DOHH2 (cell line): Measurements from ENCODE around the gene OR4D6.
A peak's percentile ranks its signal among the peaks of the same experiment; 100 is the strongest.

Experiments
- H3F3A ChIP-seq: fragments of 200-600 bp; sonication (generic), shearing (Covaris generic); 2 replicates; pipeline ENCODE4 v1.6.0; 2016; ENCODE audit warnings: antibody characterized with exemption, mild to moderate bottlenecking; ENCODE audit not compliant: control insufficient read depth, insufficient read depth
- H3K27ac ChIP-seq: fragments of 200-600 bp; sonication (generic); 2 replicates; pipeline ENCODE4 v1.5.1; 2014; ENCODE audit warnings: low read depth, mild to moderate bottlenecking, low read length, moderate library complexity
- H3K27me3 ChIP-seq: fragments of 200-600 bp; sonication (generic); 2 replicates; pipeline ENCODE4 v1.6.1; 2014; ENCODE audit warnings: mild to moderate bottlenecking, low read length, mixed read lengths; ENCODE audit not compliant: control insufficient read depth
- H3K36me3 ChIP-seq: fragments of 200-600 bp; sonication (generic); 2 replicates; pipeline ENCODE4 v1.6.1; 2014; ENCODE audit warnings: mild to moderate bottlenecking, low read length, moderate library complexity, mixed read lengths; ENCODE audit not compliant: control insufficient read depth
- H3K4me1 ChIP-seq: fragments of 200-600 bp; sonication (generic); 2 replicates; pipeline ENCODE4 v1.6.1; 2014; ENCODE audit warnings: mild to moderate bottlenecking, low read length, mixed read lengths; ENCODE audit not compliant: control insufficient read depth
- H3K4me2 ChIP-seq: fragments of 200-600 bp; sonication (generic); 2 replicates; pipeline ENCODE4 v1.6.0; 2014; ENCODE audit warnings: mild to moderate bottlenecking, low read length, moderate library complexity
- H3K4me3 ChIP-seq: fragments of 200-600 bp; sonication (generic); 2 replicates; pipeline ENCODE4 v1.5.1; 2014; ENCODE audit warnings: mild to moderate bottlenecking, low read length, mixed read lengths
- H3K79me2 ChIP-seq: fragments of 200-600 bp; sonication (generic); 2 replicates; pipeline ENCODE4 v1.6.1; 2014; ENCODE audit warnings: mild to moderate bottlenecking, low read length, mixed read lengths; ENCODE audit not compliant: control insufficient read depth
- H3K9me2 ChIP-seq: fragments of 200-600 bp; sonication (generic); replicated peaks from 2 replicates; pipeline ENCODE4 v1.6.1; 2014; ENCODE audit warnings: mild to moderate bottlenecking, low read length, mixed read lengths; ENCODE audit not compliant: control insufficient read depth
- H3K9me3 ChIP-seq: fragments of 200-600 bp; sonication (generic); 2 replicates; pipeline ENCODE4 v1.6.1; 2014; ENCODE audit warnings: antibody characterized with exemption, low read length, mixed read lengths; ENCODE audit not compliant: control insufficient read depth, insufficient read depth
- H4K20me1 ChIP-seq: fragments of 200-600 bp; sonication (generic); 2 replicates; pipeline ENCODE4 v1.6.0; 2014; ENCODE audit warnings: low read depth, mild to moderate bottlenecking, antibody characterized with exemption, low read length, moderate library complexity; ENCODE audit not compliant: control insufficient read depth, insufficient read depth
- EZH2phosphoT487 ChIP-seq: fragments of 200-600 bp; sonication (generic); IDR thresholded peaks from 2 replicates; pipeline ENCODE4 v1.6.1; 2017; ENCODE audit warnings: borderline replicate concordance, mild to moderate bottlenecking, antibody characterized with exemption, low read length, moderate library complexity, mixed read lengths
- TF ChIP-seq, protein P1 (sequence below): fragments of 200-600 bp; sonication (generic); IDR thresholded peaks from one replicate; pipeline ENCODE4 v1.5.1; 2014; ENCODE audit warnings: antibody characterized with exemption, mild to moderate bottlenecking, low read depth, low read length; ENCODE audit not compliant: poor library complexity, severe bottlenecking

OR4D6 gene

DNA sequence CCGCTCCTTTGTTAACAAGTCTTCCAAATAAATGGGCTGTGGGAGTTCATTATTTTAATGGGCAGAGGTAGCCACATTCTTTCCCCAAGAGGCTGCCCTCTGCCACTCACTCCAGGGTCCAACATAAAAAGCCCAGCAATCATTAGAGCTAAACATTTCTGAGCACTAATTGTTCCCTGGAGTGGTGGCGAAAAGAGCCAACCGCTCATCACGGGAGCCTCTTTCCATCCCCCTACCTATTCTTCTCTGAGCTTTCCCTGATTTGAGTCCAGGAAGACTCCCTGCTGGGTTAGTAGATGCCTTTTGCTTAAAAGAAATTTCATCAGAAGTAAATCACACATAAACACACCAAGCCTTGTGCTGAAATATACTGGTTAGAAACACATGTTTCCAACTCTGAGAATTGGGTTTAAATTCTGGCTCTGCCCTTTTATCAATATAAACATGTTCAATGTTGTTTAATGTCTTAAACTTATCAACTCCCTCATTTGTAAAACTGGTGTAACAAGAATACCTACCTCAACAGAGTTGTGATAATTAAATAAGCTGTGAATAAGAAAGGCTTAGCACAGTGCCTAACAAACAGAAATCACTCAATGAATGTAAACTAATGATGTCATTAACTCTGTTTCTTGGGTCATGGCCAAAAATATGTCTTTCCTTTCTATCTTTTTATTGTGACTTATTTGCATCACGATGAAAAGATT, 30.2 kb upstream of the OR4D6 start, which contains the start of gene OR5A2:
Gene OR5A2 (minus strand): TSS at position 53 of the 707 bp plus-strand sequence. CDS start 3,460 bp downstream, outside the sequence.
- no peaks in the 10 kb centered on the region for H3K79me2 ChIP-seq
- H3K27me3 ChIP-seq: no peaks in the 10 kb centered on the region; the same call in 1 of the 2 replicates
- no peak for TF ChIP-seq EZH2phosphoT487
- TF ChIP-seq, protein P1, sequence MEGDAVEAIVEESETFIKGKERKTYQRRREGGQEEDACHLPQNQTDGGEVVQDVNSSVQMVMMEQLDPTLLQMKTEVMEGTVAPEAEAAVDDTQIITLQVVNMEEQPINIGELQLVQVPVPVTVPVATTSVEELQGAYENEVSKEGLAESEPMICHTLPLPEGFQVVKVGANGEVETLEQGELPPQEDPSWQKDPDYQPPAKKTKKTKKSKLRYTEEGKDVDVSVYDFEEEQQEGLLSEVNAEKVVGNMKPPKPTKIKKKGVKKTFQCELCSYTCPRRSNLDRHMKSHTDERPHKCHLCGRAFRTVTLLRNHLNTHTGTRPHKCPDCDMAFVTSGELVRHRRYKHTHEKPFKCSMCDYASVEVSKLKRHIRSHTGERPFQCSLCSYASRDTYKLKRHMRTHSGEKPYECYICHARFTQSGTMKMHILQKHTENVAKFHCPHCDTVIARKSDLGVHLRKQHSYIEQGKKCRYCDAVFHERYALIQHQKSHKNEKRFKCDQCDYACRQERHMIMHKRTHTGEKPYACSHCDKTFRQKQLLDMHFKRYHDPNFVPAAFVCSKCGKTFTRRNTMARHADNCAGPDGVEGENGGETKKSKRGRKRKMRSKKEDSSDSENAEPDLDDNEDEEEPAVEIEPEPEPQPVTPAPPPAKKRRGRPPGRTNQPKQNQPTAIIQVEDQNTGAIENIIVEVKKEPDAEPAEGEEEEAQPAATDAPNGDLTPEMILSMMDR: no peak
- H3K9me3 ChIP-seq: no peaks in the 10 kb centered on the region
- no peaks in the 10 kb centered on the region for H4K20me1 ChIP-seq
- no peaks in the 10 kb centered on the region for H3K4me1 ChIP-seq
- no peaks in the 10 kb centered on the region for H3F3A ChIP-seq
- H3K27ac ChIP-seq: no peak within 1 kb of the TSS
- no peaks in the 10 kb centered on the region for H3K9me2 ChIP-seq
- H3K36me3 ChIP-seq: no peaks in the 10 kb centered on the region
- no peak within 1 kb of the TSS for H3K4me2 ChIP-seq
- no peak within 1 kb of the TSS for H3K4me3 ChIP-seq

DNA sequence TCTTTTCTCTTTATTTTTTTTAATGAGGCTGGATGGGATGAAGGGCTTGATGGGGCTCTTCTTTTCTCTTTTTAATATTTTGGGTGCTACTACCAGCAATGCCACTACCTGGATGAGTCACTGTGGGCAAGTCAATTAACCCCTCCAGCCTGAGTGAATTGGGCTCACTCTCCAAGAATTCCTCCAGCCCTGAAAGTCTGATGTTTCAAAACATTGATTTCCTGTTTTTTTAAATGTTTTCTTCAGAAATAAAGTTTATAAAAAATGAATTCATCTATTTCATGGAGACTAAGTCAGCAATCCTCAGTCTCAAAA, 29.7 kb upstream of the OR4D6 start:
- no peak overlapping the region for H3K4me2 ChIP-seq
- TF ChIP-seq, protein P1: no peak
- no peak for TF ChIP-seq EZH2phosphoT487

DNA sequence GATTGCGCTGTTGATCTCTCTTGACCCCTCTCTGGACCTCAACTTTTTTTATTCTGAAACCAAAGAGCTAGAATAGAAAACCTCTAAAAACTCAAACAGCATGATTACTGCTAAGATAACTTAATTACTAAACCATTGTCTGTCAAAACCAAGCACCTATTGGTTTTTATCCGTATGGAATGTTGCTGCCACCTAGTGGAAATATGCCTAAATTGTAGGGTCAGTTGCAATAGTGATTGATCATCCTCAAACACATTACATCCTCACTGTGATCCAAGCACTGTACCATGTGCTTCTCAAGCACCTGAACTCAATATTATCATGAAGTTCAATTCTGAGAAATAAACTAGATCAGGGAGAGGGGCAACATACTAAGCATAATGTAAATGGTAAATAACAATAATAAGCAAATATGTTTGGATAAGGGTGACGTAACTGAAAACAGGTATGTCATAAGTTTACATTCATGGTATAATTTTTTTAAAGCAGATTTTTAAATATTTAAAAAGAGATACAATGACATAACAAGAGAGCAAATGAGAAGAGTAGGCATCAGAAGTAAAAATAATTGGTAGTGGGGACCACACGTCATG, 26.7 kb upstream of the OR4D6 start:
- no peak overlapping the region for H3K27ac ChIP-seq
- no peaks in the 10 kb centered on the region for H4K20me1 ChIP-seq
- H3F3A ChIP-seq: no peaks in the 10 kb centered on the region
- H3K9me3 ChIP-seq: no peaks in the 10 kb centered on the region
- no peaks in the 10 kb centered on the region for H3K36me3 ChIP-seq
- TF ChIP-seq EZH2phosphoT487: no peak
- TF ChIP-seq, protein P1: peak; percentile 74
- no peaks in the 10 kb centered on the region for H3K9me2 ChIP-seq
- H3K4me3 ChIP-seq: no peak overlapping the region
- no peak overlapping the region for H3K4me2 ChIP-seq
- H3K4me1 ChIP-seq: no peaks in the 10 kb centered on the region
- no peaks in the 10 kb centered on the region for H3K79me2 ChIP-seq
- peaks cover 8% of the 10 kb centered on the region; the same call in 1 of the 2 replicates for H3K27me3 ChIP-seq

More for the DNA sequence above, 29.7 kb upstream of the OR4D6 start:
- Histone ChIP-seq H3K79me2 (no peaks in the 10 kb centered on the region), H3K36me3 (no peaks in the 10 kb centered on the region), H4K20me1 (no peaks in the 10 kb centered on the region), H3K27ac (no peak overlapping the region), H3K9me2 (no peaks in the 10 kb centered on the region), H3K4me3 (no peak overlapping the region), H3K27me3 (peaks cover 4% of the 10 kb centered on the region; the same call in 1 of the 2 replicates), H3K9me3 (no peaks in the 10 kb centered on the region), H3F3A (no peaks in the 10 kb centered on the region), H3K4me1 (no peaks in the 10 kb centered on the region)
